Measurements from ENCODE around the gene WDR90. TPM values are rescaled to one million over a fixed set of nuclear protein-coding genes. Genes with fewer than 3 reads are reported as not detected.
A peak's percentile ranks its signal among the peaks of the same experiment; 100 is the strongest.

The WDR90 gene
- total and polyA plus RNA-seq, 3 donors from 2014 or later = 102 to 195 (median 155) TPM

GRCh38 chr16:662095-662494 lies 12.9 kb downstream of the WDR90 start:
- Histone ChIP-seq H3K27me3 (no peaks in the 10 kb centered on the region), H3K27ac (no peak overlapping the region), H3K4me3 (no peak overlapping the region), H3K36me3 (ENCODE audit: low read depth, missing control alignments) (no peaks in the 10 kb centered on the region), H3K4me1 (peaks cover 12% of the 10 kb centered on the region), H3K9me3 (no peaks in the 10 kb centered on the region)
- intact Hi-C loops (cut with DNase I; ENCODE audit: low total_unique reads) = loop anchor here (10.0 kb wide), 1 partner anchor 77 kb away; no protein-coding TSS in a partner anchor
- no peak for TF ChIP-seq CTCF (IDR thresholded peaks at IDR 0.05)
- no peak for TF ChIP-seq POLR2A (IDR thresholded peaks at IDR 0.05)
- DNase-seq = no peak
- 92 to 95% methylated on average over 14 to 19 of the region's 19 CpGs for WGBS, 2 donors

- no peak overlapping the region for H3K4me3 ChIP-seq
- peaks cover 15% of the 10 kb centered on the region for H3K4me1 ChIP-seq
- H3K27ac ChIP-seq = no peak overlapping the region
- no peaks in the 10 kb centered on the region for H3K27me3 ChIP-seq
- H3K36me3 ChIP-seq (ENCODE audit: low read depth, missing control alignments) = no peaks in the 10 kb centered on the region
- intact Hi-C loops (cut with DNase I; ENCODE audit: low total_unique reads) = loop anchor here (10.0 kb wide), 1 partner anchor 78 kb away; no protein-coding TSS in a partner anchor
- TF ChIP-seq POLR2A (IDR thresholded peaks at IDR 0.05) (no peak), CTCF (IDR thresholded peaks at IDR 0.05) (no peak)
- no peaks in the 10 kb centered on the region for H3K9me3 ChIP-seq
- DNase-seq = no peak
- 90 to 96% methylated on average over 12 to 20 of the region's 21 CpGs for WGBS, 2 donors
Observed at GRCh38 chr16:662597-662996, 13.4 kb downstream of the WDR90 start.

- no peak for DNase-seq
- H3K27ac ChIP-seq = no peak overlapping the region
- TF ChIP-seq POLR2A (IDR thresholded peaks at IDR 0.05) (no peak), CTCF (IDR thresholded peaks at IDR 0.05) (no peak)
- no peaks in the 10 kb centered on the region for H3K9me3 ChIP-seq
- peaks cover 13% of the 10 kb centered on the region for H3K4me1 ChIP-seq
- no peak overlapping the region for H3K4me3 ChIP-seq
- H3K36me3 ChIP-seq (ENCODE audit: low read depth, missing control alignments) = no peaks in the 10 kb centered on the region
- intact Hi-C loops (cut with DNase I; ENCODE audit: low total_unique reads) = loop anchor here (10.0 kb wide), 1 partner anchor 82 kb away; no protein-coding TSS in a partner anchor
- H3K27me3 ChIP-seq = no peaks in the 10 kb centered on the region
- WGBS, 2 donors = 87 to 97% methylated on average over 10 to 13 of the region's 13 CpGs
Observed at GRCh38 chr16:666572-666971, 17.4 kb downstream of the WDR90 start.

- Histone ChIP-seq H3K27me3 (no peaks in the 10 kb centered on the region), H3K4me1 (peaks cover 13% of the 10 kb centered on the region), H3K4me3 (peak overlapping the region in 1 of 2 donors; percentile 98), H3K36me3 (ENCODE audit: low read depth, missing control alignments) (no peaks in the 10 kb centered on the region), H3K27ac (peak overlapping the region; percentile 77 to 80), H3K9me3 (no peaks in the 10 kb centered on the region)
- DNase-seq = no peak
- WGBS, 2 donors = 68 to 82% methylated on average over 8 to 22 of the region's 22 CpGs
- intact Hi-C loops (cut with DNase I; ENCODE audit: low total_unique reads) = loop anchor here (10.0 kb wide), 1 partner anchor 82 kb away; no protein-coding TSS in a partner anchor
- no peak for TF ChIP-seq POLR2A (IDR thresholded peaks at IDR 0.05)
- TF ChIP-seq CTCF (IDR thresholded peaks at IDR 0.05) = no peak
Observed at GRCh38 chr16:667113-667779, 18.1 kb downstream of the WDR90 start.
